Activated CD4-positive, alpha-beta memory T cell treated with anti-CD3 and anti-CD28 coated beads, Interleukin-2, amount 10 ng/mL, durations not matched to agents 7 days and 5 days (primary cell): ENCODE data around the gene MAPK6. TPM values are rescaled to one million over a fixed set of nuclear protein-coding genes. Genes with fewer than 3 reads are reported as not detected.
A peak's percentile ranks its signal among the peaks of the same experiment; 100 is the strongest.
"Not testable (repeated sequence)": the region's sequence is repeated elsewhere in the genome, so short reads cannot be mapped to it uniquely, and the experiment has no call there.

Experiments used
- CTCF ChIA-PET: fragments of 350-600 bp; sonication (Branson Sonifier 250); formaldehyde crosslinking; loops from one replicate; lab custom pipeline; 2021; ENCODE audit warnings: antibody characterized with exemption, inconsistent platforms; lab: Charles Lee
- POLR2A ChIA-PET: fragments of 350-600 bp; sonication (Branson Sonifier 250); formaldehyde crosslinking; loops from one replicate; lab custom pipeline; 2021; ENCODE audit warnings: antibody characterized with exemption; lab: Charles Lee
- DNase-seq: peaks from one replicate; pipeline ENCODE4 v3.0.0-alpha.2; 2020
- H3K27ac Mint-ChIP-seq: one replicate; pipeline ENCODE4 v1.8.0; 2021; ENCODE audit warnings: mild to moderate bottlenecking, mixed read lengths
- H3K27me3 Mint-ChIP-seq: one replicate; pipeline ENCODE4 v1.8.0; 2021; ENCODE audit warnings: mixed read lengths
- H3K36me3 Mint-ChIP-seq: one replicate; pipeline ENCODE4 v1.8.0; 2021; ENCODE audit warnings: low read depth, mixed read lengths
- H3K4me1 Mint-ChIP-seq: one replicate; pipeline ENCODE4 v1.8.0; 2021; ENCODE audit warnings: mixed read lengths
- H3K4me3 Mint-ChIP-seq: one replicate; pipeline ENCODE4 v1.8.0; 2021; ENCODE audit warnings: mild to moderate bottlenecking, mixed read lengths
- H3K9me3 Mint-ChIP-seq: one replicate; pipeline ENCODE4 v1.8.0; 2021; ENCODE audit warnings: mixed read lengths
- total RNA-seq, 2 experiments: library from RNA; stranded (reverse); gene quantifications; one replicate each; pipeline ENCODE4 v1.2.3, GENCODE V29; 2021

MAPK6 gene
- total RNA-seq, 2 experiments from 2014 or later, result 44.9 to 47.9 TPM

GRCh38 chr15:52002351-52002750 lies 16.7 kb upstream of the MAPK6 start:
- CTCF ChIA-PET, result no interaction called here
- Mint-ChIP-seq H3K4me1 (peaks cover 42% of the 10 kb centered on the region), H3K9me3 (peaks cover 3% of the 10 kb centered on the region), H3K4me3 (no peak overlapping the region), H3K36me3 (peaks cover 2% of the 10 kb centered on the region), H3K27me3 (no peaks in the 10 kb centered on the region), H3K27ac (no peak overlapping the region)
- POLR2A ChIA-PET, result interaction anchor here (1.3 to 6.6 kb wide), 2 partner anchors 18 to 31 kb away, joined by 3 to 56 read pairs; partner anchors contain the start of genes LEO1 and MAPK6
- no peak for DNase-seq

DNA sequence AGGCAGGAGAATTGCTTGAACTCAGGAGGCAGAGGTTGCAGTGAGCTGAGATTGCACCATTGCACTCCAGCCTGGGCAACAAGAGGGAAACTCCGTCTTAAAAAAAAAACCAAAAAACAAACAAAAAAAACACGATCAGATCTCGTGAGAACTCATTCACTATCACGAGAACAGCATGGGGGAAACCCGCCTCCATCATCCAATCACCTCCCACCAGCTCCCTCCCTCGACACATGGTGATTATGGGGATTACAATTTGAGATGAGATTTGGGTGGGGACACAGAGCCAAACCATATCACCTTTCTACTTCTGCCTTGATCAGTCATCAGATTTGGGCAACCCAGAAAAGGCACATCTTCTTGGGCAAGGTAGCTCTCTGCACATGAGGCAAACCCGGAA lies 15.9 kb upstream of the MAPK6 start:
- H3K4me3 Mint-ChIP-seq, result not testable (repeated sequence)
- H3K4me1 Mint-ChIP-seq, result peaks cover 47% of the 10 kb centered on the region

GRCh38 chr15:52003710-52004109 lies 15.3 kb upstream of the MAPK6 start:
- Mint-ChIP-seq H3K36me3 (peaks cover 2% of the 10 kb centered on the region), H3K9me3 (peaks cover 3% of the 10 kb centered on the region), H3K4me1 (peaks cover 53% of the 10 kb centered on the region), H3K27ac (no peak overlapping the region), H3K4me3 (no peak overlapping the region), H3K27me3 (no peaks in the 10 kb centered on the region)
- ChIA-PET POLR2A (interaction anchor here (1.5 to 6.6 kb wide), 3 partner anchors 17 to 32 kb away, joined by 4 to 56 read pairs (median 5); partner anchors contain the start of genes LEO1 and MAPK6), CTCF (interaction anchor here (0.8 to 1.0 kb wide), 2 partner anchors 42 to 136 kb away, joined by 3 read pairs; no protein-coding TSS in a partner anchor)
- DNase-seq, result no peak

More for the DNA sequence above, 15.9 kb upstream of the MAPK6 start:
- not testable (repeated sequence) for H3K36me3 Mint-ChIP-seq, H3K27me3 Mint-ChIP-seq, H3K27ac Mint-ChIP-seq, DNase-seq, H3K9me3 Mint-ChIP-seq
- POLR2A ChIA-PET, result interaction anchor here (1.3 to 6.6 kb wide), 3 partner anchors 17 to 31 kb away, joined by 3 to 56 read pairs (median 5); partner anchors contain the start of genes LEO1 and MAPK6
- CTCF ChIA-PET, result interaction anchor here (1.0 kb wide), 1 partner anchor 42 kb away, joined by 3 read pairs; no protein-coding TSS in a partner anchor

DNA sequence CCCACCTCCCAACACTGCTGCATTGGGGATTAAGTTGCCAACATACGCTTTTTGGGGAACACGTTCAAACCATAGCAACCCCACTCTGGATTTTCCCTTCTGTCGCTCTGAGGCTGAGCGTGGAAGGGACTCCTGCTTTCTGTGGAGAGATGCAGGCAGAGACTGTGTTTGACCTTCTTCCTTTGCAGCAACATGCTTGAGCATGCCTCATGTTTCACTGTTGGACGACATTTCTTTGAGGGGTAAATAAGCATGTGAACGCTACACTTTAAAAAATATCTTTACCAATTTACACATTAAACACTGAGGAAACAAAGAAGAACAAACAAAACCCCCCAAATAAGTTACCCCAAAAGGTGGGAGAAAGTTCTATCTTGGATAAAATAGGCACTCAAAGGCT lies 14.2 kb upstream of the MAPK6 start:
- peaks cover 2% of the 10 kb centered on the region for H3K36me3 Mint-ChIP-seq
- POLR2A ChIA-PET, result interaction anchor here (1.7 to 6.6 kb wide), 2 partner anchors 15 to 31 kb away, joined by 4 to 56 read pairs; partner anchors contain the start of gene MAPK6
- peaks cover 3% of the 10 kb centered on the region for H3K9me3 Mint-ChIP-seq
- DNase-seq, result no peak
- CTCF ChIA-PET, result interaction anchor here (0.6 to 2.7 kb wide), 2 partner anchors 47 to 74 kb away, joined by 3 to 14 read pairs; no protein-coding TSS in a partner anchor
- no peak overlapping the region for H3K4me3 Mint-ChIP-seq
- H3K27me3 Mint-ChIP-seq, result no peaks in the 10 kb centered on the region
- H3K4me1 Mint-ChIP-seq, result peaks cover 60% of the 10 kb centered on the region
- H3K27ac Mint-ChIP-seq, result peak overlapping the region; percentile 22

DNA sequence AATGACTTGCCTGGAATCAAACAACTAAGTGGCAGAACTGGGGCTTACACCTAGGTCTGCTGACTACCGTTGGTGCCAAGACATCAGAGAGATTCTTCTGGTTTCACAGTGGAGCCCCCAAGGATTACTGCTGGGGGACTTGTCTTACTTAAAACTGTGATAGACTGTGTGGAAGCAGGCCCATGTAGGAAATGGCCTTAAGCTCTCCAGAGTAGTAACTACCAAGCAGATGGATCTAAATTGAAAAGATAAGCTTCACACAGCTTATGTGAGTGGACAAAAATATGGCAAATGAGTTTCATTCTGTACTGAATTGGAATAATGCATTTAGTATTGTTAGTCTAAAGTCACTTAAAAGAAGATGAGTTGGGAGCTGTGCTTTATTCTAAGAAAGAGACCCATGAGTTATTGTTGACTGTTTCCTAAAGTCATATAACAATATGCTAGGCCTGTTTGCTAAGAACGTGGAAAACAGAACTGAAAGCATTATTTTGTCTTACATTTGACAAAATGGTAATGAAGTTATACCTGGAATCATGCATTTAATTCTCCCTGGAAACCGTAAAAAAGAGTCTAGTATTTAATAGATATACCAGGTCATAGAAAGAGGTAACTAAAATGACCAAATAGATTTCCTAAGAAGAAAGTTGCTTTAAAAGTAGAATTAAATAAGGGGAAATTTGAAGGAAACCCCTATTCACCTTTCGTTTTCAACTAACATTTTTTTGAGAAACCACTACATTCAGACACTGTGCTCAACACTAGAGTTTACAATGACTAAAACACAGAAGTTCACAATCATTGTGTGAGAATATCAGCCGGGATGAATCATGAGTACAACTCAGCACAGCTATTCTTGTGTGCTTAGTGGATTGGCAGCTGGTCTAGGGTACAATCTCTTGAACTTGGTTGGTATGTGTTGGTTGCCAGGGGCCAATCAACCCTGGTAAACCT lies 13.0 kb upstream of the MAPK6 start:
- CTCF ChIA-PET, result interaction anchor here (1.0 to 2.7 kb wide), 6 partner anchors 14 to 202 kb away, joined by 3 to 14 read pairs (median 4); no protein-coding TSS in a partner anchor

GRCh38 chr15:52006702-52007340 lies 12.2 kb upstream of the MAPK6 start:
- Mint-ChIP-seq H3K36me3 (peaks cover 2% of the 10 kb centered on the region), H3K9me3 (peaks cover 3% of the 10 kb centered on the region), H3K27me3 (no peaks in the 10 kb centered on the region), H3K4me3 (peak overlapping the region; percentile 40), H3K27ac (peak overlapping the region; percentile 77), H3K4me1 (peaks cover 74% of the 10 kb centered on the region)
- DNase-seq, result no peak
- ChIA-PET POLR2A (interaction anchor here (0.9 to 6.6 kb wide), 8 partner anchors 11 to 172 kb away, joined by 3 to 56 read pairs (median 4); partner anchors contain the start of genes LEO1 and MAPK6), CTCF (interaction anchor here (0.7 to 2.7 kb wide), 8 partner anchors 13 to 1137 kb away, joined by 3 to 14 read pairs (median 4); partner anchors contain the start of gene LEO1)

More for the DNA sequence above, 13.0 kb upstream of the MAPK6 start:
- Mint-ChIP-seq H3K4me1 (peaks cover 66% of the 10 kb centered on the region), H3K27ac (peak overlapping the region; percentile 77), H3K9me3 (peaks cover 3% of the 10 kb centered on the region), H3K27me3 (no peaks in the 10 kb centered on the region), H3K4me3 (peak overlapping the region; percentile 40), H3K36me3 (peaks cover 2% of the 10 kb centered on the region)
- peak; percentile 24 for DNase-seq
- POLR2A ChIA-PET, result interaction anchor here (0.9 to 6.6 kb wide), 8 partner anchors 10 to 173 kb away, joined by 3 to 56 read pairs (median 4); partner anchors contain the start of genes LEO1 and MAPK6

DNA sequence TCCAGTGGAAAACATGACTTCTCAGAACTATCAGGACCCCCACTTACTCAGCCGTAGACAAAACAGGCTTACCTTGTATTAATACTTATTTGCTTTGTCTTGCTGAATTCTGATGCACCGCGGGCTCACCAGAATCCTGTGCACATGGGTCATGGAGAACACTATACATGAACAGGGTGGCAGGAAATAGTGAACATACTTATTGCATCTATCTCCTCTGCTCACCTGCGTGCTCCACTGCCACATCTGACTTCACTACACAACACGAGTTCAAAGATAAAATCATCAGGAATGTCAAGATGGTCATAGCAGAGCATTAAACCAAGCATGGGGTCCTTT lies 10.7 kb upstream of the MAPK6 start:
- Mint-ChIP-seq H3K4me3 (no peak overlapping the region), H3K36me3 (no peaks in the 10 kb centered on the region), H3K27me3 (no peaks in the 10 kb centered on the region), H3K27ac (peak overlapping the region; percentile 78), H3K9me3 (no peaks in the 10 kb centered on the region), H3K4me1 (peaks cover 81% of the 10 kb centered on the region)
- ChIA-PET POLR2A (interaction anchor here (1.6 to 6.6 kb wide), 2 partner anchors 12 kb away, joined by 8 to 56 read pairs; partner anchors contain the start of gene MAPK6), CTCF (interaction anchor here (1.2 kb wide), 1 partner anchor 73 kb away, joined by 5 read pairs; no protein-coding TSS in a partner anchor)
- DNase-seq, result no peak

GRCh38 chr15:52008698-52009434 lies 10.2 kb upstream of the MAPK6 start:
- Mint-ChIP-seq H3K4me3 (no peak overlapping the region), H3K36me3 (no peaks in the 10 kb centered on the region), H3K27ac (peak overlapping the region; percentile 78), H3K9me3 (no peaks in the 10 kb centered on the region), H3K4me1 (peaks cover 81% of the 10 kb centered on the region), H3K27me3 (no peaks in the 10 kb centered on the region)
- no peak for DNase-seq
- ChIA-PET CTCF (no interaction called here), POLR2A (interaction anchor here (1.0 to 1.6 kb wide), 2 partner anchors 10 to 11 kb away, joined by 3 to 8 read pairs; no protein-coding TSS in a partner anchor)

DNA sequence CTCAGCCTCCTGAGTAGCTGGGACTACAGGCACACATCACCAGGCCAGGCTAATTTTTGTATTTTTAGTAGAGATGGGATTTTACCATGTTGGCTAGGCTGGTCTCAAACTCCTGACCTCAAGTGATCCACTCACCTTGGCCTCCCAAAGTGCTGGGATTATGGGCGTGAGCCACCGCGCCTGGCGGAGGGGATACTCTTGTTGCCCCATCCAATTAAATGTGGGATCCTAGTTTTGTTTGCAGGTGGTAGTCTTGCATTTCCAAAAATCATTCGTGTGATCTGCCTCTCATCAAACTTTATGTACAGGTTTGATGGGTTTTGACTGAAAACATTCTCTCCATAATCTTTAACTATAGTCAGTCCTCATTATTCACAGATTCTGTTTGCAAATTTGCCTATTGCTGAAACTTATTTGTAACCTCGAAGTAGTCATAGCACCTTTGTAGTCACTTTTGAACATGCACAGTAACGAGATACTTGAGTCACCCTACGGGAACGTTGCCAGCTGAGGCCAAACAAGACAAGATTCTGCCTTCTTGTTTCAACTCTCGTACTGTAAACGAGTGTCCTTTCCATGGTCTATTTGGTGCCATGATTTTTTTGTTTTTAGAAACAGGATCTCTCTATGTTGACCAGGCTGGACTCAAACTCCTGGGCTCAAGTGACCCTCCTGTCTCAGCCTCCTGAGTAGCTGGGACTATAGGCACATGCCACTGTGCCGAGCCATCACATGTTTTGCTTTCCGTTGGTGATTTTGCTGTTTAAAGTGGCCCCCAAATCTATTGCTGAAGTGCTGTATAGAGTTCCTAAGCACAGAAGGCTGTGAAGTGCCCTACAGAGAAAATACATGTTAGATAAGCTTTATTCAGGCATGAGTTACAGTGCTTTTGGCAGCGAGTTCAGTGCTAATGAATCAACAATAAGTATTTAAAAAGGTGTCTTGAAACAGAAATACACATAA lies 8.1 kb upstream of the MAPK6 start:
- ChIA-PET POLR2A (interaction anchor here (1.3 kb wide), 1 partner anchor 9 kb away, joined by 5 read pairs; no protein-coding TSS in a partner anchor), CTCF (no interaction called here)
- Mint-ChIP-seq H3K9me3 (no peaks in the 10 kb centered on the region), H3K27me3 (no peaks in the 10 kb centered on the region), H3K4me3 (no peak overlapping the region), H3K27ac (peak overlapping the region; percentile 31), H3K4me1 (peaks cover 68% of the 10 kb centered on the region), H3K36me3 (no peaks in the 10 kb centered on the region)
- peak; percentile 43 for DNase-seq

DNA sequence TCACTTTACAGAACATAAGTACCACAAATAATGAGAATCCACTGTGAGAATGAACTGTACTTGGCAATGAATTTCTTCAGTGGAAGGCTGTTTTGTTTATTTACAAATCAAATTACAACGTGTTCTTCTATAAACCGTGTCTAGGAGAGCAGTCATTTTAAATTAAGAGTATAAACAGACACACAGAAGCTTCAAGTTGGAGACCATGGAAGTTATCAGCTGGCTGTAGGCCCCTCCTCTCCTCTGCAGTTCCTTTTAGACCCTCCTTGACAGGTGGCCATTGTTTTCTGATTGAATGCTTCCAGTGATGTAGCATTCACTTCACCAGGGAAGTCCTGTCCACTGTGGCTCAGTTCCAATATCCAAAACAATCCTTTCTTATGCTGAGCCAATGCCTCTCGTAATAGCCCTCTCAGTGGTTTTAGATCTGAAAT lies 7.3 kb upstream of the MAPK6 start:
- Mint-ChIP-seq H3K27ac (peak overlapping the region; percentile 42), H3K27me3 (no peaks in the 10 kb centered on the region)

More for the DNA sequence above, 7.3 kb upstream of the MAPK6 start:
- Mint-ChIP-seq H3K4me3 (no peak overlapping the region), H3K9me3 (no peaks in the 10 kb centered on the region), H3K36me3 (no peaks in the 10 kb centered on the region), H3K4me1 (peaks cover 60% of the 10 kb centered on the region)
- DNase-seq, result no peak
- ChIA-PET CTCF (interaction anchor here (1.3 kb wide), 1 partner anchor 67 kb away, joined by 3 read pairs; no protein-coding TSS in a partner anchor), POLR2A (interaction anchor here (0.9 to 1.3 kb wide), 2 partner anchors 8 to 168 kb away, joined by 3 to 5 read pairs; no protein-coding TSS in a partner anchor)
